Activated CD8-positive, alpha-beta T cell treated with anti-CD3 and anti-CD28 coated beads for 36 hours (primary cell): ENCODE results near the gene COL24A1. TPM values are rescaled to one million over a fixed set of nuclear protein-coding genes. Genes with fewer than 3 reads are reported as not detected.
"Not testable (repeated sequence)": the region's sequence is repeated elsewhere in the genome, so short reads cannot be mapped to it uniquely, and the experiment has no call there.

ENCODE experiments used
- ATAC-seq: fragments of 200-7000 bp; cut with Tn5 transposase; one replicate; pipeline ENCODE4 v1.10.0; 2021; ENCODE audit warnings: mild to moderate bottlenecking, moderate library complexity
- CTCF ChIA-PET: fragments of 350-600 bp; sonication (Branson Sonifier 250); formaldehyde crosslinking; loops from one replicate; lab custom pipeline; 2021; ENCODE audit warnings: antibody characterized with exemption; lab: Charles Lee
- POLR2A ChIA-PET: fragments of 350-600 bp; sonication (Branson Sonifier 250); formaldehyde crosslinking; loops from one replicate; lab custom pipeline; 2021; ENCODE audit warnings: antibody characterized with exemption; lab: Charles Lee
- DNase-seq: peaks from one replicate; pipeline ENCODE4 v3.0.0-alpha.2; 2020
- H3K27ac Mint-ChIP-seq: one replicate; pipeline ENCODE4 v1.8.0; 2021; ENCODE audit warnings: mild to moderate bottlenecking, mixed read lengths
- H3K27me3 Mint-ChIP-seq: one replicate; pipeline ENCODE4 v1.8.0; 2021; ENCODE audit warnings: mixed read lengths
- H3K36me3 Mint-ChIP-seq: one replicate; pipeline ENCODE4 v1.8.0; 2021; ENCODE audit warnings: low read depth, mixed read lengths
- H3K4me1 Mint-ChIP-seq: one replicate; pipeline ENCODE4 v1.8.0; 2021; ENCODE audit warnings: low read depth, mixed read lengths
- H3K4me3 Mint-ChIP-seq: one replicate; pipeline ENCODE4 v1.8.0; 2021; ENCODE audit warnings: mild to moderate bottlenecking, moderate library complexity, mixed read lengths
- H3K9me3 Mint-ChIP-seq: one replicate; pipeline ENCODE4 v1.8.0; 2021; ENCODE audit warnings: mixed read lengths
- intact Hi-C: fragments of 100-400 bp; cut with micrococcal nuclease; formaldehyde crosslinking; loops from one replicate; pipeline ENCODE4 v1.10.0; 2022
- total RNA-seq, 2 experiments: library from RNA; stranded (reverse); gene quantifications; one replicate each; pipeline ENCODE4 v1.2.3, GENCODE V29; 2021
- TF ChIP-seq, protein P1 (sequence below): fragments of 200-600 bp; IDR thresholded peaks from one replicate; pipeline ENCODE4 v1.8.0; 2022; ENCODE audit warnings: antibody characterized with exemption, mild to moderate bottlenecking

COL24A1 gene
- total RNA-seq, 2 experiments from 2014 or later = not detected

DNA sequence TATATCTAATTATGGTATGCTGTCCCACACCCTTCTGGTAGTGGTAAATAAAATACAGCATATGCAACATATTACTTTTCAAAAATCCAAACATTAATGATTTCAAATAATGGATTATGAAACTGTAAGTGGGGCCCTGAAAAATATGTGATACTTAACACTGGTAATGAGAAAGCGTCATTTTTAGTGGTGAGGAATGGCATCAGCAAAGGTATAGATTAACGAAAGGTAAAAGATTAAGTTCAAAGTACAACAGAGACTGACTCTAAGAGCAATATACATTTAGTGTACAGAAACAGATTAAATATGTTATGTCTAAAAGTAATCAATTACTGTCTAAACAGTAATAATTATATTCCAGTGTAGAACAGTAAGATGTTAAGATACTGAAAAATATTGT is 194.1 kb downstream of the COL24A1 start:
- intact Hi-C loops = no loop called here
- ChIA-PET CTCF (no interaction called here), POLR2A (no interaction called here)
- Mint-ChIP-seq H3K9me3 (no peaks in the 10 kb centered on the region), H3K27ac (no peak overlapping the region), H3K27me3 (no peaks in the 10 kb centered on the region), H3K4me1 (no peaks in the 10 kb centered on the region), H3K4me3 (no peak overlapping the region), H3K36me3 (no peaks in the 10 kb centered on the region)
- TF ChIP-seq, protein P1, sequence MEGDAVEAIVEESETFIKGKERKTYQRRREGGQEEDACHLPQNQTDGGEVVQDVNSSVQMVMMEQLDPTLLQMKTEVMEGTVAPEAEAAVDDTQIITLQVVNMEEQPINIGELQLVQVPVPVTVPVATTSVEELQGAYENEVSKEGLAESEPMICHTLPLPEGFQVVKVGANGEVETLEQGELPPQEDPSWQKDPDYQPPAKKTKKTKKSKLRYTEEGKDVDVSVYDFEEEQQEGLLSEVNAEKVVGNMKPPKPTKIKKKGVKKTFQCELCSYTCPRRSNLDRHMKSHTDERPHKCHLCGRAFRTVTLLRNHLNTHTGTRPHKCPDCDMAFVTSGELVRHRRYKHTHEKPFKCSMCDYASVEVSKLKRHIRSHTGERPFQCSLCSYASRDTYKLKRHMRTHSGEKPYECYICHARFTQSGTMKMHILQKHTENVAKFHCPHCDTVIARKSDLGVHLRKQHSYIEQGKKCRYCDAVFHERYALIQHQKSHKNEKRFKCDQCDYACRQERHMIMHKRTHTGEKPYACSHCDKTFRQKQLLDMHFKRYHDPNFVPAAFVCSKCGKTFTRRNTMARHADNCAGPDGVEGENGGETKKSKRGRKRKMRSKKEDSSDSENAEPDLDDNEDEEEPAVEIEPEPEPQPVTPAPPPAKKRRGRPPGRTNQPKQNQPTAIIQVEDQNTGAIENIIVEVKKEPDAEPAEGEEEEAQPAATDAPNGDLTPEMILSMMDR = no peak
- ATAC-seq = no peak
- DNase-seq = no peak

DNA sequence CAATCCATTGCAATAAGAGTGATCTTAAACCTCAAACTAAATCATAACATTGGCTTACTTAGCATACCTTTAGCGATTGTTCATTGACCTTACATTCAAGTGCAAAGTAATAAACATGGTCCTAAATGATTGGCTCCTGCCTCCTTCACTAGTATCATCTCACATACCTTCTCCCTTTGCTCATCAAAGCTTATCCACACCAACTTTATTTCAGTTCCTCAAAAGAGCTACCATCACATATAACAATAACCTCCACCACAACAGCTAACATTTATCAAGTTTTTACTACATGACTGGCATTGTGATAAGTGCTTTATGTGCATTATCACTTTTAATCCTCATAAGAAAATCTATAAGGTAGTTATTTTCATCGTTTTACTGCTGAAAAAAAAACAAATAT is 198.8 kb downstream of the COL24A1 start:
- ATAC-seq = no peak
- H3K27ac Mint-ChIP-seq = no peak overlapping the region
- intact Hi-C loops = no loop called here
- DNase-seq = no peak
- H3K4me3 Mint-ChIP-seq = no peak overlapping the region
- TF ChIP-seq, protein P1 = no peak
- H3K9me3 Mint-ChIP-seq = no peaks in the 10 kb centered on the region
- CTCF ChIA-PET = no interaction called here
- H3K36me3 Mint-ChIP-seq = no peaks in the 10 kb centered on the region
- POLR2A ChIA-PET = interaction anchor here (0.6 kb wide), 1 partner anchor 1925 kb away, joined by 3 read pairs; no protein-coding TSS in a partner anchor
- H3K4me1 Mint-ChIP-seq = no peaks in the 10 kb centered on the region
- no peaks in the 10 kb centered on the region for H3K27me3 Mint-ChIP-seq

DNA sequence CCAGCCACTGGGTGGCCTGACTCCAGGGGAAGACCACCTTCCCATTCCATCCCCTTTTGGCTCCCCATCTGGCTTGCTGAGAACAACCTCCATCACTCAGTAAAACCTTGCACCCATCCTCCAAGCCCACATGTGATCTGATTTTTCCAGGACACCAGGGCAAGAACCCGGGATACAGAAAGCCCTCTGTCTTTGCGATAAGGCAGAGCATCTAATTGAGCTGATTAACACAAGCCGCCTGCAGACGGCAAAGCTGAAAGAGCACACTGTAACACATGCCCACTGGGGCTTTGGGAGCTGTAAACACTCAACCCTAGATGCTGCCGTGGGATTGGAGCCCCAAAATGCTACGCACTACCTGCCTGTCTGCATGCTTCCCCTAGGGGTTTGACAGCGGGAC is 201.4 kb downstream of the COL24A1 start:
- DNase-seq, H3K9me3 Mint-ChIP-seq, H3K27ac Mint-ChIP-seq, ATAC-seq, H3K27me3 Mint-ChIP-seq, POLR2A ChIA-PET, CTCF ChIA-PET, H3K36me3 Mint-ChIP-seq, intact Hi-C loops, H3K4me1 Mint-ChIP-seq, H3K4me3 Mint-ChIP-seq: not testable (repeated sequence)

DNA sequence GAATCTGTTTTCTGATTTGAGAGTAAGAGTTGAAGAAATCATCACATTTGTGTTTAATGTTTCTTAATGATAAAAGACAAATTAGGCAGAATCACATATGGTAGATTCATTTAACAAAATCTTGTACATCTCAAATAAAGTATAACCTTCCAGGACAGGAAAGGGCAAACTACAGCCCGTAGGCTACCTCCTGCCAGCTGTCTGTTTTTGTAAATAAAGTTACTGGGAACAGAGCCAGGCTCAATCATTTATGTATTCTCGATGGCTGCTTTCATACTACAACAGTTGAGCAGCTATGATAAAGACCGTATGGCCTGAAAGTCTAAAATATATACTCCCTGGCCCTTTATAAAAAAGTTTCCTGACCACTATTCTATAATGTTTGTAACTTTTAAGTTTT is 204.1 kb downstream of the COL24A1 start:
- Mint-ChIP-seq H3K9me3 (no peaks in the 10 kb centered on the region), H3K27me3 (no peaks in the 10 kb centered on the region), H3K36me3 (no peaks in the 10 kb centered on the region), H3K27ac (no peak overlapping the region), H3K4me1 (no peaks in the 10 kb centered on the region), H3K4me3 (no peak overlapping the region)
- CTCF ChIA-PET = interaction anchor here (1.1 kb wide), 1 partner anchor 66 kb away, joined by 3 read pairs; no protein-coding TSS in a partner anchor
- TF ChIP-seq, protein P1 = no peak
- POLR2A ChIA-PET = no interaction called here
- DNase-seq = no peak
- ATAC-seq = no peak
- intact Hi-C loops = no loop called here

DNA sequence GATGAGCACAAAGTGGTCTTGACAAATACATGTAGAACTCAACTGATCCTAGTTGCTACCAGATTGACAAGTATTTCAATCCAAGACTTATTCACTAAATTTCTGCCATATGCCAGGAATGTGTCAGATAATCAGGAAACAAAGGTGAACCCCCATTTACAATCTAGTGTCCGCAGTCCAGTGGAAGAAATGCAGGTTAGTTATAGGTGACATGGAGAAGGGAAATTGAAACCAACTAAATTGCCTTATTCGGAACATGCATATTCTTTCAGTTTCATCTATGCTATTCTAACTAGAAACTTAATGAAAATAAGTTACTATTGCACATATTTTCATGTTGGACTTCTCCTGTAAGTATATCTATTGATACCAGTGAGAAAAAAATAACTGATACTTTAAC is 209.4 kb downstream of the COL24A1 start:
- no peaks in the 10 kb centered on the region for H3K36me3 Mint-ChIP-seq
- no peaks in the 10 kb centered on the region for H3K27me3 Mint-ChIP-seq
- ChIA-PET CTCF (no interaction called here), POLR2A (no interaction called here)
- H3K4me3 Mint-ChIP-seq = no peak overlapping the region
- H3K9me3 Mint-ChIP-seq = no peaks in the 10 kb centered on the region
- H3K27ac Mint-ChIP-seq = no peak overlapping the region
- ATAC-seq (no peak), DNase-seq (no peak)
- TF ChIP-seq, protein P1 = no peak
- H3K4me1 Mint-ChIP-seq = no peaks in the 10 kb centered on the region
- intact Hi-C loops = no loop called here

DNA sequence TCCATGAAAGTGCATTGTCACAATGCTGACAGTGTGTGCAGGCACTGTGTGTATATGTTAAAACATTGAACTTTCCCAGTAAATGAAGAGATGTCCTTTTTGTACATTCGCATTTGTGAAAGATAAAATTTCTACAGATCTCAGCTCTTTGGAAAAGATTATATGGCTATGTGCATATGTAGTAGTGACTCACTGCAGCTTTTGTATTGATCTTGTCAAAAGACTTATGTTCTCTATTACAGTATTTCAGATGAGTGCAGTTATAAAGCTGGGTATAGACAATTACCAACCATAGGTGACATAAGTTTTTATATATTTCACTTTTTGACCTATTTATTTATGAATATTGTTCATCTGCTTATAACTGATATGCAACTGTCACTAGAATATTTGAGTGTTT is 212.6 kb downstream of the COL24A1 start:
- ATAC-seq (no peak), DNase-seq (no peak)
- H3K27ac Mint-ChIP-seq = no peak overlapping the region
- TF ChIP-seq, protein P1 = no peak
- H3K9me3 Mint-ChIP-seq = no peaks in the 10 kb centered on the region
- no peak overlapping the region for H3K4me3 Mint-ChIP-seq
- CTCF ChIA-PET = no interaction called here
- POLR2A ChIA-PET = no interaction called here
- no peaks in the 10 kb centered on the region for H3K27me3 Mint-ChIP-seq
- H3K4me1 Mint-ChIP-seq = no peaks in the 10 kb centered on the region
- intact Hi-C loops = no loop called here
- H3K36me3 Mint-ChIP-seq = no peaks in the 10 kb centered on the region
